HG03354 (cell line): Measurements from ENCODE around the gene POLD2.

Source experiments
- ATAC-seq: cut with Tn5 transposase; IDR thresholded peaks from one replicate; pipeline ENCODE4 v1.9.1; 2021; ENCODE audit warnings: mild to moderate bottlenecking; ENCODE audit not compliant: unreplicated experiment, poor library complexity, severe bottlenecking

POLD2 gene

DNA sequence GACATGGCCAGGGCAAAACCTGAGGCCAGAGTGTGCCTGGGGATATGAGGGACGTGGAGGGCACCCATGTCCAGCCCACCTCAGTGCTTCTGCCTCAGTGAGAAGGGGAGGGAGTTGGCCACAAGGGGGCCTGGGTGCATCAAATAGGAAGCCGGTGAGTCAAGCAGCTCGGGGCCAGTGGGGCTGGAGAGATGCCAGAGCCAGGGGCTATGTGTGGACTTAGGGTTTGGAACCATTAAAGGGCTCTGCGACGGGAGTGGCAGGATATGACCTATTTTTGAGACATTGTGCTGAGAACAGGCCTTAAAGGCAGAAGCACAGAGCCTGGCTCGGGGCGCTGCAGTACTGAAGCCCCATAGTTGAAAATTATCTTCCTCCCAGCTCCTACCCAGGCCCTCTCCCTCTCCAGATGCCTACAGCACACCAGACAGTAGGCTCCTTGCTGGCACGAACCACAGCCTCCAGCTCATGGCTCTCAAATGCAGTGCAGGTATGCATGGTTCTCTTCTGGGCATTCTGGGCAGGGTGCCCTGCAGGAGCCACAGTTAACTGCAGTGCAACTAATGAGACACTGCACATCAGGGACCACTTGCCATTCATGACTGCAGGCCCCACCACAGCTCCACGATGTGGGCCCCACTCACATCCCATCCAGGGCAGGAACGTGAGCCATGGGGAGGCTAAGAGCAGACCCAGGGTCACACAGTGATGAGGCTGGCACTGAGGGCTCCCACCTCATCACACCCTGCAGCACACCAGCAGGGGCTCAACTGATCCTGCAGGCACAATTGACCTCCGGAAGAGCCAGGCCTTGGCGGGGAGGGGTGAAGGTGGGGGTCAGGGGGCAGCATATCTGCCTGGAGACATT, 50.8 kb downstream of the POLD2 start:
- ATAC-seq = no peak

DNA sequence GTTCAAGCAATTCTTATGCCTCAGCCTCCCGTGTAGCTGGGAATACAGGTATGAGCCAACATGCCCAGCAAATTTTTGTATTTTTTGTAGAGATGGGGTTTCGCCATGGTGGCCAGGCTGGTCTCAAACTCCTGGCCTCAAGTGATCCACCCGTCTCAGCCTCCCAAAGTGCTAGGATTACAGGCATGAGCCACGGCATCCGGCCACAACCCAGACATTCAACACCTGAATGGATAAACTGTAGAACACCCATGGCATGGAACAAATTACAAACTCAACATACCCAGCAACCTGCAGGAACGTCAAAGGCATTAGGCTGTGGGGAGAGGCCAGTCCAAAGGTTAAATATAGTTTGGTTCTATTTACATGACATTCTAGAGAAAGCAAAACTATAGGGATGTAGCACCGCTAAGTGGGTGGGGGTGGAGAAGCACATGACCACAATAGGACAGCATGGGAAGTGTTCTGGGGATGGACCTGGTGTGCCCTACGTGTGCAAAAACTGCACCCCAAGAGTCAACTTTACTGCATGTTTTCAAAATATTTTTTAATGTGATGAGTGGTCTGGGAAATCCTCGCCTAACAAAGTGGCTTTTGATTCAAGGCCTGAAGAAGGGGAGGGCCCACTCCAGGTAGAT, 51.5 kb downstream of the POLD2 start:
- ATAC-seq = no peak

DNA sequence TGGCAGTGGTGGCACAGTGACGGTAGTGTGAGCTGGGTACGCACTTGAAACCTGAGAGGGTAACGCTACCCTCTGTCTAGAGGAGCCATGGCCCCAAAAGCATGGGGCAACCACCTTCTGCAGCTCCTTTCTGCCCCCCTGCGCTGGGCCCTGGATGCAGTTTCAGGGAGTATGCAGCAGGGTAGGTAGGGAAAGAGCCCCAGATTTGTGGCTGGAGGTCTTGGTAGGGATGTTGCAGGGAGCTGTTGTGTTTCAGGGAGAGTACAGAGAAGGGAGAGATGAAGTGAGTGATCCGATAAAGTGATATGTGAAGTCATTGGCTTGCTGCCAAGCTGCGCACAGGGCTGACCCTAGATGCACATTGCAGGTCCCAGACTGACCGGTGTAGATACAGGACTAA, 55.3 kb downstream of the POLD2 start:
- ATAC-seq = no peak

DNA sequence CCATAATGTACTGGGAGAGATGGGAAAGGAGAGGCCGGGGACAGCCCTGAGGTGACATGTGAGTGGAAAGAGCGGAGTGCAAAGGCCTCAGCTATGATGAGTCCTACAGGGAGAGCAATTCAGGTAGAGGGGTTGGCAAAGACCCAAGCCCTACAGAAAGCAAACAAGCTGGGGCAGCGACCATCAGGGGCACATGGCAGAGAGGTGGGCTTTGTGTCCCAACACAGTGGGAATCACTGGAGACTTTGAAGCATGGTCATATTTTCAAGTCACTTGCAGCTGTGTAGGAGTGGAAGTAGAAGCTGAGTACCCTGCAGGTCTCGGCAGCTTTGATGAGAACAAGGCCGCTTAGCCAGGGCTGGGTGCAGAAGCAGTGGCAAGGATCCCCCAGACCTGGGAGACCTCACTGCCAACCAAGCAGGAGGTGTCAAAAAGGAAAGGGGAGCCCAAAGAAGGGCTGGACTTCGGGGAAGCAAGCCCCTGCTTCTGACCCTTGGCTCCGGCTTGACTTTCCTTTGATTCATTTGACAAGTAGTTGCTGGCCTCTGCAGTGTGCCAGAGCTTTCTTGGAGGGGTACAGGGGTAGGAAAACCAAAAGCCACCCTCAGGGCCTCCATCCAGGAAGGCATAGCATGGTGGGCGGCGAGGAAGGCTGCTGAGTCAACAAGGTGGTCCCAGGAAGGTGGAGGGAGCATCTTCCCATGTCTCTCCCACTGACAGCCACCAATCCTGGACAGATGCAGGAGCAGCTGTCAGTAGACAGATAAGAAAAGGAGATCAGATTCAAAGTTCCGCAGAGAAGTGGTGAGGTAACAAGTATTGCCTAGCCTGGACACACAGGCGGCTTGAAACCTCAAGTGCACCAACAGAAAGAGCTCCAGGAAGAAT, 56.0 kb downstream of the POLD2 start:
- no peak for ATAC-seq

DNA sequence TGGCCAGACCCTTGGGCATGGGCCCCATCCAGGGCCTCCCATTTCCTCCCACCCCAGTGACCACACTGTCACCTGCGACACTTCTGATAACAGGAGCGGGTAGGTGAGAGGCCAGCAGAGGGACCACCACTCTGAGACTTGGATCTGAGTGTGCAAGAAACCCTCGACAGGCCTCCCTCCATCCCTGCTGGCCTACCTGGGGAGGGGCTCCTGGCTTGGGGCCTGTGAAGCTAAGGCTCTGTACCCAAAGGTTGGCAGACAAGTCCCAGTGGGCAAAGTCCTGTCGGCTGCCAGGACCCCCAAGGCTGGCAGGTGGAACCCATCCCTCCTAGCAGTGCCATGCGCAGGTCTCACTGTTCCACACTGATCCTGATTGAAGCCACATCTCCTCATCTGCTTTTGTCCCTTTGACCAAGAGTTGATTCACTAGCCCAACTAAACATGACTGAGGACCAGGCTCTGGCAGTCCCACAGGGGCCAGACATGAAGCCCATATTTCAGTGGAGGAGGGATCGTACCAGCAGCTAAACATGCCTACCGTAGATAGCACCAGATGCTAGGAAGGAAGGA, 56.8 kb downstream of the POLD2 start:
- ATAC-seq = no peak

DNA sequence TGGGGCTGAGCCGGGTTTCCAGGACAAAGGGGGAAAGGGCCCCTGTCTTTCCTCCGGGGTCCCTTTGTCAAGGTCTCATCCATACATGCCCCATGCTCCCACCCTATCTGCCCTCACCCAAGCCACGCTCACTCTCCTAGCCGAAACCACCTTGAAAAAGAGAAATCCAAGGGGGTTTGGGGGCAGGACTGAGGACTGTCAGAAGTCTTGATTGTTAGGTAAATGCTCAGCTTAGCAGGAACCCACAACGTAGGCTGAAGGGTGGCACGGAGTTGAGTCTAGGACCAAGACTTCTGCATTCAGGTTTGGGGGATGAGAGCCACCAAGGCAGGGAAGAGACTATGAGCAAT, 57.3 kb downstream of the POLD2 start:
- ATAC-seq = no peak

DNA sequence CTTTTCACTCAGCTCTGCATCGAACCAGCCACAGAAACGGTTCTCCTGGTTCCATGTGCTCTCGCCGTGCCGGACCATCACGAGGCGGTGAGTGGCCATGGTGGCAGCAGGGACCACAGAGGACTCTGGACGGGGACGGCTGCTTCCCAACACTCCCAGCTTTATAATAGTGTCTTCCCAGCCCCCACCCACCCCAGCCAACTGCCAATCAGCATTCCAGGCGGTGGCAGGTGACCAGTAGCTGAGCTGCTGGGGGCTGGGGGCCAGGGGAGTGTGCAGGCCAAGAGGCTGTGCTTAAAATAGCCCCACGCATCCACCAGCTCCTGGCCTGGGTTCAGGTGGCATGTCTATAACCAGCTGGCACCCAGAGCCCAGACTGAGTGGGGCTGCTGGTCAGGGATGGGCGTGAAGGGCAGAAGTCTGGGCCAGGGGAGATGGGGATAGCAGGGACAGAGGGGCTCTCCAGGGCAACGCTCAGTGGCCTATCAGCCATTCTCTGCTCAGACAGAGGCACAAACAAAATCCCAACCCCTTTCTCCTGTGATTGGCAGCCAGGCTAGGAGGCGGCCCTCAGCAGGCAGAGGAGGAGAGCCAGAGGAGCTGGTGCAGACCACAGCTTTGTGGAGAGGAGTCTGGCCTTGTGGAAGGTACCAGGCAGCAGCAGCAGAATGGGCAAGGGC, 57.8 kb downstream of the POLD2 start, which contains the start of gene PGAM2:
PGAM2 (minus strand) TSS at position 137 of the 680 bp plus-strand sequence; CDS start at position 99, 38 bp downstream.
- no peak for ATAC-seq

DNA sequence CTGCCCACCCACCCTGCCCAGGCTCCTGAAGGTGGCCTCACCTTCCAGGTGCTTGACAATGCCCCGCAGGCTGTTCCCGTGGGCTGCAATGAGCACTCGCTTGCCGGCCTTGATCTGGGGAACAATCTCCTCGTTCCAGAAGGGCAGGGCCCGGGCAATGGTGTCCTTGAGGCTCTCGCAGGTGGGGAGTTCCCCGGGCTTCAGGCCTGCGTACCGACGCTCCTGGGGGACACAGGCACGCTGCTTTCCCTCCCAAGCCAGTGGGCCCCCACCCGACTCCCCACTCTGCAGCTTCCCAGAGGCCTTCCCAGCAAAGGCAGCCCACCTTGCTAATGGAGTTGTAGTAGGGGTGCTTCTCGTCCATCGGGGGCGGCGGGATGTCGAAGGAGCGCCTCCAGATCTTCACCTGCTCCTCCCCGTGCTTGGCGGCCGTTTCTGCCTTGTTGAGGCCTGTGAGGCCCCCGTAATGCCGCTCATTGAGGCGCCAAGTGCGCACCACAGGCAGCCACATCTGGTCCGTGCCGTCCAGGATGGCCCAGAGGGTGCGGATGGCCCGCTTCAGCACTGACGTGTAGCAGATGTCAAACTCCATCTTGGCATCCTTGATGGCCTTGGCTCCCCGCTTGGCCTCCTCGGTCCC, 58.4 kb downstream of the POLD2 start:
- ATAC-seq = no peak
